ENCODE data around the gene SIK2. TPM values are rescaled to one million over a fixed set of nuclear protein-coding genes. Genes with fewer than 3 reads are reported as not detected.

The SIK2 gene
- total RNA-seq, 1 donor from 2014 or later = 10.0 TPM

DNA sequence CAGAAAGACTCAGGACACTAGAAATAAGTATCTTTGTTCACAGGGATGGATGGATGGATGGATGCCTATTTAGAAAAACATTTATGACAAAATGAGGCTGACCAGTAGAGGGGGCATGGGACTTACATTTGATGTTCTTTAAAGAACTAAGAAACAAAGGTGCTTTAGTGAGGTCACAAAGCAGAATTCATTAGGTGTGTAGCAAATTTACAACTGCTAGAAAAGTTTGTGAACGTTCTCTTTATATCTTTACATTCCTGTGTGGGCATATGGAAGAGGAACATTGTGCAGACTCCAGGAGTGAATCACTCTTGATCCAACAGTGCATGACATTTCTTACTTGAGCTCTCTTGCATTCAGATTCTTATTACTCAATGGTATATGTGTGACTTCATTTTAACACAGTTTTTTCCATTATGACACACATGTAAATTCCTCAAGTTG is 15.8 kb upstream of the SIK2 start:
- no peak overlapping the region for H3K4me3 Mint-ChIP-seq
- DNase-seq = no peak
- no peaks in the 10 kb centered on the region for H3K9me3 Mint-ChIP-seq
- peak; percentile 61 for ATAC-seq (ENCODE audit: low read depth)
- peaks cover 4% of the 10 kb centered on the region for H3K4me1 Mint-ChIP-seq
- no peaks in the 10 kb centered on the region for H3K36me3 Mint-ChIP-seq (ENCODE audit: low read depth)
- POLR2A ChIA-PET = interaction anchor here (0.9 kb wide), 1 partner anchor 191 kb away, joined by 3 read pairs; no protein-coding TSS in a partner anchor
- TF ChIP-seq, protein P1, sequence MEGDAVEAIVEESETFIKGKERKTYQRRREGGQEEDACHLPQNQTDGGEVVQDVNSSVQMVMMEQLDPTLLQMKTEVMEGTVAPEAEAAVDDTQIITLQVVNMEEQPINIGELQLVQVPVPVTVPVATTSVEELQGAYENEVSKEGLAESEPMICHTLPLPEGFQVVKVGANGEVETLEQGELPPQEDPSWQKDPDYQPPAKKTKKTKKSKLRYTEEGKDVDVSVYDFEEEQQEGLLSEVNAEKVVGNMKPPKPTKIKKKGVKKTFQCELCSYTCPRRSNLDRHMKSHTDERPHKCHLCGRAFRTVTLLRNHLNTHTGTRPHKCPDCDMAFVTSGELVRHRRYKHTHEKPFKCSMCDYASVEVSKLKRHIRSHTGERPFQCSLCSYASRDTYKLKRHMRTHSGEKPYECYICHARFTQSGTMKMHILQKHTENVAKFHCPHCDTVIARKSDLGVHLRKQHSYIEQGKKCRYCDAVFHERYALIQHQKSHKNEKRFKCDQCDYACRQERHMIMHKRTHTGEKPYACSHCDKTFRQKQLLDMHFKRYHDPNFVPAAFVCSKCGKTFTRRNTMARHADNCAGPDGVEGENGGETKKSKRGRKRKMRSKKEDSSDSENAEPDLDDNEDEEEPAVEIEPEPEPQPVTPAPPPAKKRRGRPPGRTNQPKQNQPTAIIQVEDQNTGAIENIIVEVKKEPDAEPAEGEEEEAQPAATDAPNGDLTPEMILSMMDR (IDR thresholded peaks at IDR 0.05) = peak; percentile 69
- CTCF ChIA-PET = interaction anchor here (0.6 to 3.9 kb wide), 9 partner anchors 12 to 256 kb away, joined by 3 to 71 read pairs (median 6); partner anchors contain the start of gene SIK2
- H3K27ac Mint-ChIP-seq = no peak overlapping the region
- intact Hi-C loops (cut with micrococcal nuclease) = loop anchor here (1.0 kb wide), 5 partner anchors 10 to 255 kb away; partner anchors contain the start of gene SIK2
- H3K27me3 Mint-ChIP-seq = peaks cover 2% of the 10 kb centered on the region

DNA sequence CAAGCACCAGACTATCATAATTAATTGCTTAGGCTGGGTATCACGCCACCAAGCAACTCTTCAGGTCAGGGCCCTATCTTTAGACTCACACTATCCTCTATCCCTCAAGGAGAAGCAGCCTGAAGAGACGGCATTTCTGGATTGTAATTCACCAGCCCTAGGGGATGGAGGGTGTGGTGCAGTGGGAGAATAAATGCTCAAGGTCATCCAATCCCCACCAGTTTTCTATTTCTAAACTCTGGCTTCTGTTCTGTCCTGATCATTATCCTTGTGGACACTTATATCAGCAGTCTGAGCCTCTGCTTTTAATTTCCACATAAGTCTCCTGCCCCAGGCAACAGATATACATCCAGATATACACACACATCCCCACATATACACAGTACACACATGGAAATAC is 13.1 kb upstream of the SIK2 start:
- H3K4me3 Mint-ChIP-seq = no peak overlapping the region
- ChIA-PET POLR2A (no interaction called here), CTCF (interaction anchor here (1.0 to 2.5 kb wide), 2 partner anchors 188 to 190 kb away, joined by 3 to 13 read pairs; no protein-coding TSS in a partner anchor)
- no peaks in the 10 kb centered on the region for H3K9me3 Mint-ChIP-seq
- no peak overlapping the region for H3K27ac Mint-ChIP-seq
- no peaks in the 10 kb centered on the region for H3K36me3 Mint-ChIP-seq (ENCODE audit: low read depth)
- ATAC-seq (ENCODE audit: low read depth) (no peak), DNase-seq (no peak)
- TF ChIP-seq, protein P1 (IDR thresholded peaks at IDR 0.05) = no peak
- peaks cover 2% of the 10 kb centered on the region for H3K27me3 Mint-ChIP-seq
- peaks cover 4% of the 10 kb centered on the region for H3K4me1 Mint-ChIP-seq
- intact Hi-C loops (cut with micrococcal nuclease) = no loop called here

DNA sequence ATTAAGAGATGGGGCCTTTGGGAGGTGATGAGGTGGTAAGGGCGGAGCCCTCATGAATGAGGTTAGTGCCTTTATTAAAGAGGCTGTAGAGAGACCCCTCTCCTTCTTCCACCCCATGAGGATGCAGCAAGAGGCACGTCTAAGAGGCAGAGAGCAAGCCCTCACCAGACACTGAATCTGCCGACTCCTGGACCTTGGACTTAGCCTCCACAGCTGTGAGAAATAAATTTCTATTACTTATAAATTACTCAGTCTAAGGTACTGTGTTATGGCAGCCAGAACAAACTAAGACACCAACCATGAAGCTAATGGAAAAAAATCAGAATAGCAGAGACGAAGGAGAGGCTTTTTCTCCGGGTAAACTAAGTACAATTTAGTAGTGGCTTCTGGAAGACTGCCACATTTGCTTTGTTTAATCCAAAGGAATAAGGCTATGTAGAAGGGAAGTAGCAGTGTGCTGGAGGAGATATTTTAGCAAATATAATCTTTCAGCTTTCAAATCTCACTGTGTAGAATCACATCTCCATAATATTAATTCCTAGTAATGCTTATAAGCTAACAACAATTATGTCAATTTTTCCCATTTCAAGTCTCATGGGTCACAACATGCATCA is 12.3 kb upstream of the SIK2 start:
- DNase-seq (no peak), ATAC-seq (ENCODE audit: low read depth) (no peak)
- CTCF ChIA-PET = interaction anchor here (1.0 to 2.5 kb wide), 3 partner anchors 27 to 189 kb away, joined by 3 to 13 read pairs (median 3); no protein-coding TSS in a partner anchor
- Mint-ChIP-seq H3K27me3 (peaks cover 2% of the 10 kb centered on the region), H3K4me1 (peaks cover 9% of the 10 kb centered on the region), H3K36me3 (ENCODE audit: low read depth) (no peaks in the 10 kb centered on the region), H3K4me3 (no peak overlapping the region), H3K27ac (no peak overlapping the region), H3K9me3 (no peaks in the 10 kb centered on the region)
- TF ChIP-seq, protein P1 (IDR thresholded peaks at IDR 0.05) = no peak
- POLR2A ChIA-PET = no interaction called here
- intact Hi-C loops (cut with micrococcal nuclease) = no loop called here

DNA sequence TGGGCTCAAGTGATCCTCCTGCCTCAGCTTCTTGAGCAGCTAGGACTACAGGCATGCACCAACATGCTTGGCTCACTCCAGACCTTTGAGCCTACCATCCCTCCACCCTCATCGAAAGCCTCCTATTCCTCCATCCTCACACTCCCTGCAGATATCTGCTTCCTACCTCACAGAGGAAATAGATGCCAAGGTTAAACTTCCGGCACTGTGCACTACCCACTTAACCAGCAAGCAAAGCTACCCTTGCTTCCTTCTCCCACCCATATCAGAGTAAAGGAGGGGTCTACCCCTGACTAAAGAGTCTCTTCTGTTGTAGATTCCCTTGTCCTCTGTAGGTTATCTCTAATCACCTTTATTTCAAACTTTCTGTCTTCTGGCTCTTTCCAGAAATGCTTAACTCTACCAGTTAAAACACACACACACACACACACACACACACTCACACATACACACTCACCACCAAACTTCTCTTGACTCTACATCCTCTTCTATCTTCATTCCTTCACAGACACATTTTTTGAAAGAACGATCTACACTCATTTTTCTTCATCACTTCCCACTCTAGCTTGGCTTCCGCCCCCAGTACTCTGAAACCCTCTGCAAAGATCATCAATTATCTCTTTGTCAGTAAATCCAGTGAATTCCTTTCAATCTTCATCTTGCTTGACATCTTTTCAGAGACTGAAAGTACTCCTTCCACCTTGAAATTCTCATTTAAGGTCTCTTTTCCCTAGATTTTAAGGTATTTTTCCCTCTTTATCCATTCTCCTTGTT is 10.9 kb upstream of the SIK2 start:
- POLR2A ChIA-PET = no interaction called here

More for the DNA sequence above, 10.9 kb upstream of the SIK2 start:
- H3K36me3 Mint-ChIP-seq (ENCODE audit: low read depth) = no peaks in the 10 kb centered on the region
- no peak for DNase-seq
- no peak for ATAC-seq (ENCODE audit: low read depth)
- intact Hi-C loops (cut with micrococcal nuclease) = no loop called here
- CTCF ChIA-PET = no interaction called here
- TF ChIP-seq, protein P1 (IDR thresholded peaks at IDR 0.05) = no peak
- H3K4me3 Mint-ChIP-seq = no peak overlapping the region
- H3K4me1 Mint-ChIP-seq = peaks cover 8% of the 10 kb centered on the region
- H3K9me3 Mint-ChIP-seq = no peaks in the 10 kb centered on the region
- no peak overlapping the region for H3K27ac Mint-ChIP-seq
- H3K27me3 Mint-ChIP-seq = peaks cover 2% of the 10 kb centered on the region
